Upper lobe of right lung (tissue), 1 donor: ENCODE data around the gene CAPSL. TPM values are rescaled to one million over a fixed set of nuclear protein-coding genes. Genes with fewer than 3 reads are reported as not detected.
"Not testable (repeated sequence)": the region's sequence is repeated elsewhere in the genome, so short reads cannot be mapped to it uniquely, and the experiment has no call there.

Experiments
- ATAC-seq: fragments of 200-7000 bp; cut with Tn5 transposase; one replicate; pipeline ENCODE4 v1.9.1; 2020; ENCODE audit warnings: mild to moderate bottlenecking, moderate library complexity
- DNase-seq: peaks from one replicate; pipeline ENCODE4 v3.0.0-alpha.2; 2020
- H3K27ac ChIP-seq: fragments of 200-600 bp; one replicate; pipeline ENCODE4 v1.8.0; 2022
- H3K27me3 ChIP-seq: fragments of 200-600 bp; one replicate; pipeline ENCODE4 v1.8.0; 2022; ENCODE audit warnings: mild to moderate bottlenecking
- H3K36me3 ChIP-seq: fragments of 200-600 bp; one replicate; pipeline ENCODE4 v1.8.0; 2022
- H3K4me1 ChIP-seq: fragments of 200-600 bp; one replicate; pipeline ENCODE4 v1.8.0; 2022
- H3K4me3 ChIP-seq: fragments of 200-600 bp; one replicate; pipeline ENCODE4 v1.8.0; 2022; ENCODE audit warnings: mild to moderate bottlenecking
- H3K9me3 ChIP-seq: fragments of 200-600 bp; one replicate; pipeline ENCODE4 v1.8.0; 2022
- CTCF ChIP-seq: fragments of 200-600 bp; IDR thresholded peaks from one replicate; pipeline ENCODE4 v1.8.0; 2022; ENCODE audit warnings: antibody characterized with exemption
- intact Hi-C: fragments of 100-400 bp; cut with DNase I; formaldehyde crosslinking; loops from one replicate; pipeline ENCODE4 v1.11.0; 2022
- total RNA-seq: library from RNA; stranded (reverse); fragmentation: NEBNext Ultra II Directional; extraction: Animal tissue kit (Norgen Biotek cat#: 25700); gene quantifications from one replicate; pipeline ENCODE4 v1.2.1, GENCODE V29; 2021
- donor health status: DM: no; HTN: yes; CAD: no; lungs with severe emphysema.

The CAPSL gene
- total RNA-seq, 1 donor from 2014 or later = not detected

GRCh38 chr5:35859101-35859661 is 79.2 kb downstream of the CAPSL start:
- H3K36me3 ChIP-seq = no peaks in the 10 kb centered on the region
- H3K9me3 ChIP-seq = no peaks in the 10 kb centered on the region
- intact Hi-C loops = no loop called here
- peak overlapping the region; percentile 42 for H3K4me3 ChIP-seq
- ATAC-seq (no peak), DNase-seq (no peak)
- H3K27me3 ChIP-seq = no peaks in the 10 kb centered on the region
- TF ChIP-seq CTCF = no peak
- H3K27ac ChIP-seq = peak overlapping the region; percentile 61
- H3K4me1 ChIP-seq = no peaks in the 10 kb centered on the region

- H3K27ac ChIP-seq = peak overlapping the region; percentile 61
- peak overlapping the region; percentile 42 for H3K4me3 ChIP-seq
- H3K9me3 ChIP-seq = no peaks in the 10 kb centered on the region
- H3K27me3 ChIP-seq = no peaks in the 10 kb centered on the region
- peaks cover 2% of the 10 kb centered on the region for H3K4me1 ChIP-seq
- no peak for TF ChIP-seq CTCF
- DNase-seq (no peak), ATAC-seq (no peak)
- no peaks in the 10 kb centered on the region for H3K36me3 ChIP-seq
- intact Hi-C loops = no loop called here
Observed at GRCh38 chr5:35857606-35858205, 80.7 kb downstream of the CAPSL start.

DNA sequence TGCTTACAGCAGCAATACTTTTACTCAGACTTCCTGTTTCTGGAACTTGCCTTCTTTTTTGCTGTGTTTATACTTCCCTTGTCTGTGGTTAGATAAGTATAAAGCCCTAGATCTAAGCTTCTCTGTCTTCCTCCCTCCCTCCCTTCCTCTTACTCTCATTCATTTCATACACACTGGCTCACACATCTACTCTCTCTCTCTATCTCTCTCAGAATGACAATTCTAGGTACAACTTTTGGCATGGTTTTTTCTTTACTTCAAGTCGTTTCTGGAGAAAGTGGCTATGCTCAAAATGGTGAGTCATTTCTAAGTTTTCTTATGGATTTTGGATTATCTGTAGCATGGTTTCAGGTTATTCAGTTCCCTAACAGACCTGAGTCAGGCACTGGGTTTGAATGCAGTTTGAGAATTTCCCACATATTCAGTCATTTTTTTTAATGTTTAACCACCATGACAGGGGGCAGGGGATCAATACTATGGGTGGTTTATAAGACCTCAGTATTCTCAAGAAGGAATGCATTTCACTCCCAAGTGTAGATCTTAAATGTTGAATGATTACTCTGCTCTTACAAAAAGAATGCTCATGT is 81.6 kb downstream of the CAPSL start, which contains the start of gene IL7R:
Gene IL7R, plus strand, starts transcription at position 127 of the 587 bp plus-strand sequence. Its CDS starts 87 bp downstream, at position 214.
- intact Hi-C loops = no loop called here
- H3K27me3 ChIP-seq = no peaks in the 10 kb centered on the region
- H3K27ac ChIP-seq = peak within 1 kb of the TSS; percentile 61
- ATAC-seq = peak; percentile 79
- H3K4me3 ChIP-seq = peak within 1 kb of the TSS; percentile 42
- TF ChIP-seq CTCF = no peak
- no peak for DNase-seq
- no peaks in the 10 kb centered on the region for H3K9me3 ChIP-seq
- H3K36me3 ChIP-seq = no peaks in the 10 kb centered on the region
- peaks cover 3% of the 10 kb centered on the region for H3K4me1 ChIP-seq

DNA sequence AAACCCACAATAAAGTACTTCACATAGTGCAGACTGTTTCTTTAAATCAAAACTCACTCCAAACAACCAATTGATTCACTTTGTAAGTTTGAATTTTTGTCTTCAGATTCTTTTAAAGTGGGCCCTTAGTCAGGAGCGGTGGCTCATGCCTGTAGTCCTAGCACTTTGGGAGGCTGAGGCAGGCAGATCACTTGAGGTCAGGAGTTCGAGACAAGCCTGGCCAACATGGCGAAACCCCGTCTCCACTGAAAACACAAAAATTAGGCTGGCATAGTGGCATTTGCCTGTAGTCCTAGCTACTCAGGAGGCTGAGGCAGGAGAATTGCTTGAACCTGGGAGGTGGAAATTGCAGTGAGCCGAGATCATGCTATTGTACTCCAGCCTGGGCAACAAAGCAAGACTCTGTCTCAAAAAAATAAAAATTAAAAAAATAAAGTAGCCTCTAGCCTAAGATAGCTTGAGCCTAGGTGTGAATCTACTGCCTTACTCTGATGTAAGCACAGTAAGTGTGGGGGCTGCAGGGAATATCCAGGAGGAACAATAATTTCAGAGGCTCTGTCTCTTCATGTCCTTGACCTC is 82.1 kb downstream of the CAPSL start:
- not testable (repeated sequence) for H3K9me3 ChIP-seq, ATAC-seq
- H3K4me3 ChIP-seq = peak overlapping the region; percentile 42

DNA sequence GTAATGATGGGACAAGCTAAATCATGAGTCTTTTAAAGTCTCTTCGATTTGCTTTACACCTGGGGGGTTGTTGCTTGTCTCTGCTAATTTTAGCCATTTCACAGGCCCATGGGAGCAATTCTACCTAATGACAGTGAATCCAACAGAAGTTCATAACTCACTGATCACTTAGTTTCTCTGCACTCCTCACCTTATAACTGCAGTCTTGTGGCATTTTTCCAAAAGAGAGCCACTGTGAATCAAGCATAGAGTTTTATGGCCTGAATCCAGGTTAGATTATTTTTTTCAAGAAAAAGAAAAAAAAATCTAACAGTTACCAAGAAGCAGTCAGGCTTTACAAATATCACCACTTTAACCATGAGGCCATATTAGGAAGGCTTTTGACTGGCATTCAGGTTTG is 83.2 kb downstream of the CAPSL start:
- no peak for TF ChIP-seq CTCF
- no peaks in the 10 kb centered on the region for H3K36me3 ChIP-seq
- H3K4me3 ChIP-seq = peak overlapping the region; percentile 15
- H3K4me1 ChIP-seq = peaks cover 3% of the 10 kb centered on the region
- ATAC-seq (no peak), DNase-seq (no peak)
- H3K27ac ChIP-seq = peak overlapping the region; percentile 61
- intact Hi-C loops = no loop called here
- H3K27me3 ChIP-seq = no peaks in the 10 kb centered on the region
- H3K9me3 ChIP-seq = no peaks in the 10 kb centered on the region

More for the DNA sequence above, 82.1 kb downstream of the CAPSL start:
- DNase-seq, H3K36me3 ChIP-seq, intact Hi-C loops, H3K27me3 ChIP-seq, H3K4me1 ChIP-seq: not testable (repeated sequence)
- peak overlapping the region; percentile 61 for H3K27ac ChIP-seq

Other genes with a start within 250 kb of the CAPSL start
- 226 TPM for gene IL7R, start 81.7 kb downstream of the CAPSL start, total RNA-seq
- not detected for gene UGT3A1, start 52.8 kb upstream of the CAPSL start, total RNA-seq
- not detected for gene UGT3A2, start 128.3 kb upstream of the CAPSL start, total RNA-seq
- gene LMBRD2, start 213.3 kb upstream of the CAPSL start, total RNA-seq = 10.0 TPM
- 12.1 TPM for gene SKP2, start 213.5 kb upstream of the CAPSL start, total RNA-seq